ENCODE measurements around the gene PRSS21.

PRSS21 gene

GRCh38 chr16:2808181-2808580, 8.9 kb upstream of the PRSS21 start:
- DNase-seq, result no peak

- no peak for DNase-seq
Observed at GRCh38 chr16:2809149-2809760, 7.8 kb upstream of the PRSS21 start.

GRCh38 chr16:2810651-2811050, 6.4 kb upstream of the PRSS21 start:
- DNase-seq, result no peak

GRCh38 chr16:2811703-2812471, 5.2 kb upstream of the PRSS21 start:
- no peak for DNase-seq

GRCh38 chr16:2813771-2814221, 3.2 kb upstream of the PRSS21 start:
- DNase-seq, result no peak

- no peak for DNase-seq
Observed at GRCh38 chr16:2814551-2815298, 2.3 kb upstream of the PRSS21 start.

- no peak for DNase-seq
Observed at GRCh38 chr16:2815299-2815771, 1.7 kb upstream of the PRSS21 start.

GRCh38 chr16:2817340-2818271, 569 bp downstream of the PRSS21 start:
- DNase-seq, result no peak

GRCh38 chr16:2818272-2818876, 1.3 kb downstream of the PRSS21 start:
- DNase-seq, result no peak

GRCh38 chr16:2819179-2819938, 2.3 kb downstream of the PRSS21 start:
- DNase-seq, result no peak

- DNase-seq, result no peak
Observed at GRCh38 chr16:2819939-2820835, 3.1 kb downstream of the PRSS21 start.

- DNase-seq, result no peak
Observed at GRCh38 chr16:2820836-2821486, 3.9 kb downstream of the PRSS21 start.

- no peak for DNase-seq
Observed at GRCh38 chr16:2821487-2822157, 4.6 kb downstream of the PRSS21 start.

- no peak for DNase-seq
Observed at GRCh38 chr16:2822158-2822495, 5.1 kb downstream of the PRSS21 start.

- DNase-seq, result no peak
Observed at GRCh38 chr16:2822496-2822895, 5.5 kb downstream of the PRSS21 start.

- no peak for DNase-seq
Observed at GRCh38 chr16:2824626-2825025, 7.6 kb downstream of the PRSS21 start.

- DNase-seq, result no peak
Observed at GRCh38 chr16:2825049-2825742, 8.2 kb downstream of the PRSS21 start.

- DNase-seq, result no peak
Observed at GRCh38 chr16:2825906-2826305, 8.9 kb downstream of the PRSS21 start.
